Cardiac muscle cell (in vitro differentiated cells and primary cell): ENCODE results near the gene KDM3A. TPM values are rescaled to one million over a fixed set of nuclear protein-coding genes. Genes with fewer than 3 reads are reported as not detected.

Source experiments
- DNase-seq, 2 donors: peaks; one replicate each; pipeline versions ENCODE4 v3.0.0 to v3.0.0-alpha.2; 2010 to 2017; ENCODE audit warnings: low read depth in 1 of 2, low spot score in 1 of 2
- H3K27ac ChIP-seq: fragments of 200-600 bp; sonication (generic); 2 replicates; pipeline ENCODE4 v1.5.1; 2016
- H3K27me3 ChIP-seq: fragments of 200-600 bp; sonication (generic); 2 replicates; pipeline ENCODE4 v1.6.0; 2016; ENCODE audit warnings: control low read depth
- H3K36me3 ChIP-seq: fragments of 200-600 bp; sonication (generic); 2 replicates; pipeline ENCODE4 v1.5.1; 2016; ENCODE audit warnings: control low read depth
- H3K4me1 ChIP-seq: fragments of 200-600 bp; sonication (generic); 2 replicates; pipeline ENCODE4 v1.8.1; 2017; ENCODE audit warnings: low read depth, mild to moderate bottlenecking, mixed run types
- H3K4me3 ChIP-seq: fragments of 200-600 bp; sonication (generic); 2 replicates; pipeline ENCODE4 v1.5.1; 2016; ENCODE audit warnings: mild to moderate bottlenecking
- H3K9me3 ChIP-seq: fragments of 200-600 bp; sonication (generic); 2 replicates; pipeline ENCODE4 v1.5.1; 2017; ENCODE audit warnings: low read depth, mild to moderate bottlenecking, control low read depth
- CTCF ChIP-seq: IDR thresholded peaks from 2 replicates; pipeline ENCODE4 v1.5.1; 2012; ENCODE audit warnings: low read depth, mild to moderate bottlenecking, low read length
- polyA plus RNA-seq: library from polyadenylated mRNA; unstranded; fragments of >200 nt; fragmentation: Nextera tagmentation; extraction: Ambion mirVana; gene quantifications from 2 replicates; pipeline ENCODE4 v1.2.1, GENCODE V29; 2016
- total RNA-seq: library from RNA; depleted of rRNA; stranded (reverse); fragments of >200 nt; gene quantifications from 2 replicates; pipeline ENCODE4 v1.2.3, GENCODE V29; 2016

KDM3A gene
- total and polyA plus RNA-seq, 2 experiments from 2014 or later = 47.2 to 55.6 TPM

GRCh38 chr2:86435531-86435930, 5.6 kb upstream of the KDM3A start:
- no peak overlapping the region for H3K27ac ChIP-seq
- H3K27me3 ChIP-seq = no peaks in the 10 kb centered on the region
- H3K36me3 ChIP-seq = no peaks in the 10 kb centered on the region
- TF ChIP-seq CTCF = no peak
- DNase-seq = no peak
- H3K4me3 ChIP-seq = no peak overlapping the region
- no peaks in the 10 kb centered on the region for H3K4me1 ChIP-seq
- H3K9me3 ChIP-seq = no peaks in the 10 kb centered on the region

GRCh38 chr2:86436328-86436727, 4.8 kb upstream of the KDM3A start:
- Histone ChIP-seq H3K9me3 (no peaks in the 10 kb centered on the region), H3K27me3 (no peaks in the 10 kb centered on the region), H3K4me3 (no peak overlapping the region), H3K4me1 (no peaks in the 10 kb centered on the region), H3K27ac (no peak overlapping the region), H3K36me3 (no peaks in the 10 kb centered on the region)
- no peak for DNase-seq
- TF ChIP-seq CTCF = no peak

GRCh38 chr2:86439879-86440630, 1.1 kb upstream of the KDM3A start:
- H3K27ac ChIP-seq = peak overlapping the region; percentile 99
- peaks cover 4% of the 10 kb centered on the region for H3K36me3 ChIP-seq
- H3K4me3 ChIP-seq = no peak overlapping the region
- H3K27me3 ChIP-seq = no peaks in the 10 kb centered on the region
- peaks cover 22% of the 10 kb centered on the region for H3K4me1 ChIP-seq
- H3K9me3 ChIP-seq = no peaks in the 10 kb centered on the region
- no peak for TF ChIP-seq CTCF
- peak in 1 of 2 donors; percentile 6 for DNase-seq

- Histone ChIP-seq H3K27ac (peak overlapping the region; percentile 99), H3K27me3 (no peaks in the 10 kb centered on the region), H3K9me3 (no peaks in the 10 kb centered on the region), H3K4me1 (peaks cover 26% of the 10 kb centered on the region), H3K36me3 (peaks cover 4% of the 10 kb centered on the region), H3K4me3 (peak overlapping the region; percentile 74)
- no peak for DNase-seq
- TF ChIP-seq CTCF = no peak
These were observed 266 bp downstream of the KDM3A start for GRCh38 chr2:86441392-86441881.

GRCh38 chr2:86441882-86442641, 891 bp downstream of the KDM3A start:
- peak overlapping the region; percentile 74 for H3K4me3 ChIP-seq
- DNase-seq = peak; percentile 56 to 70
- H3K4me1 ChIP-seq = peaks cover 26% of the 10 kb centered on the region
- H3K9me3 ChIP-seq = no peaks in the 10 kb centered on the region
- H3K27me3 ChIP-seq = no peaks in the 10 kb centered on the region
- peaks cover 8% of the 10 kb centered on the region for H3K36me3 ChIP-seq
- no peak for TF ChIP-seq CTCF
- H3K27ac ChIP-seq = peak overlapping the region; percentile 99
